GM12865 (cell line): ENCODE measurements around the gene GRB10.

Experiments used
- DNase-seq: peaks from one replicate; pipeline ENCODE4 v3.0.0; 2010; ENCODE audit warnings: low read depth
- H3K4me3 ChIP-seq: 2 replicates; pipeline ENCODE4 v1.5.1; 2011; ENCODE audit warnings: mild to moderate bottlenecking, low read depth, low read length, control low read depth
- TF ChIP-seq, protein P1 (sequence below): IDR thresholded peaks from 2 replicates; pipeline ENCODE4 v1.5.1; 2011; ENCODE audit warnings: low read length, control low read depth, low read depth, inconsistent platforms; ENCODE audit not compliant: insufficient read depth; ENCODE audit errors: missing control alignments

Gene GRB10

DNA sequence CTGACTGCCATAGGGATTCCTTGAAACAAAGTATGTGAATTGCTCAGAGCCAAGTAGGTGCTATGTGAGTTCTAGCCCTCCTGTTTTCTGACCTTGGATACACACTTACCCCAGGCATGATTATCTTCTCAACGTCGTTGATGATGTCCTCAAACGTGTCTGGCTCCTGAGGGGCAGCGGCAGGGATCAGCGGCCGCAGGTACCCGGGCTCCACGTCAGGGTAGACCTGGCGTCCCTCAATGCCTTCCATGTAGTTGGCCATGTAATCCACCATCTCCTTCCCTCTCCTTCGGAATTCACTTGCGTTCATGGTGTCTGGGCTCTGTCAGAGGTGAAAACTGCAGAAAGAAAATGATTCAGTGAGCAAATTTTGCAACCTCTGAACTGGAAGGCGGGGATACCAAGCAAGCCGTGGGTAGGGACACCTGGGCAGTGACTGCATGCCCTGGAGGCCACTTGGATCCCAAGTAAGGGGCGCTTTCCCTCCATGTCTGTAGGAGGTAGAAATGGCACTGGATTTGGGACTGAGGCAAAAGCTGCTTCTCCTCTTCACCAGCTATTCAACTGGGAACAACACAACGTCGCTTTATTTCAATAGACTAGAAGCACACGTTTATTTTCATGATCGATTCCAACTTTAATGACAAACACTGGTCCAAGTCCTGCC is 238.8 kb downstream of the GRB10 start:
- H3K4me3 ChIP-seq: no peak overlapping the region
- no peak for DNase-seq
- TF ChIP-seq, protein P1, sequence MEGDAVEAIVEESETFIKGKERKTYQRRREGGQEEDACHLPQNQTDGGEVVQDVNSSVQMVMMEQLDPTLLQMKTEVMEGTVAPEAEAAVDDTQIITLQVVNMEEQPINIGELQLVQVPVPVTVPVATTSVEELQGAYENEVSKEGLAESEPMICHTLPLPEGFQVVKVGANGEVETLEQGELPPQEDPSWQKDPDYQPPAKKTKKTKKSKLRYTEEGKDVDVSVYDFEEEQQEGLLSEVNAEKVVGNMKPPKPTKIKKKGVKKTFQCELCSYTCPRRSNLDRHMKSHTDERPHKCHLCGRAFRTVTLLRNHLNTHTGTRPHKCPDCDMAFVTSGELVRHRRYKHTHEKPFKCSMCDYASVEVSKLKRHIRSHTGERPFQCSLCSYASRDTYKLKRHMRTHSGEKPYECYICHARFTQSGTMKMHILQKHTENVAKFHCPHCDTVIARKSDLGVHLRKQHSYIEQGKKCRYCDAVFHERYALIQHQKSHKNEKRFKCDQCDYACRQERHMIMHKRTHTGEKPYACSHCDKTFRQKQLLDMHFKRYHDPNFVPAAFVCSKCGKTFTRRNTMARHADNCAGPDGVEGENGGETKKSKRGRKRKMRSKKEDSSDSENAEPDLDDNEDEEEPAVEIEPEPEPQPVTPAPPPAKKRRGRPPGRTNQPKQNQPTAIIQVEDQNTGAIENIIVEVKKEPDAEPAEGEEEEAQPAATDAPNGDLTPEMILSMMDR: no peak

DNA sequence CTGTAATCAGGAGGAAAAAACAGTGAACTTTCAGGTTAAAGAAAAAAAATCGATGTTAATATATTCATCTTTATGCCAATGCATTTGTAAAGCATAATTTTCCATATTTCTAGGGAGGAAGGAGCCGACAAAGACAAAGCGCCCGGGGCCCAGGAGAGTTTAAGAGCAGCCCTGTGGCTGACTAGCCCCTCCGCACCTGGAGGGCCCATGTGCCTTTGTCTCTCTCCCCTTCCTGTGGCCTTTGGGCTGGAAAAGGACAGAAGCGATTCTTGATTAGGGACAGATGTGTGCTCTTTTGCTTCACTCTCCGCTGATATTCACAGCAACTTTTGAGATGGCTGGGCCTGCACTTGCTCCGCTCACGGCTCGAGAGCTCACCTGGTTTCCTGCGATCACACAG is 240.6 kb downstream of the GRB10 start:
- H3K4me3 ChIP-seq: no peak overlapping the region
- TF ChIP-seq, protein P1: no peak
- no peak for DNase-seq

DNA sequence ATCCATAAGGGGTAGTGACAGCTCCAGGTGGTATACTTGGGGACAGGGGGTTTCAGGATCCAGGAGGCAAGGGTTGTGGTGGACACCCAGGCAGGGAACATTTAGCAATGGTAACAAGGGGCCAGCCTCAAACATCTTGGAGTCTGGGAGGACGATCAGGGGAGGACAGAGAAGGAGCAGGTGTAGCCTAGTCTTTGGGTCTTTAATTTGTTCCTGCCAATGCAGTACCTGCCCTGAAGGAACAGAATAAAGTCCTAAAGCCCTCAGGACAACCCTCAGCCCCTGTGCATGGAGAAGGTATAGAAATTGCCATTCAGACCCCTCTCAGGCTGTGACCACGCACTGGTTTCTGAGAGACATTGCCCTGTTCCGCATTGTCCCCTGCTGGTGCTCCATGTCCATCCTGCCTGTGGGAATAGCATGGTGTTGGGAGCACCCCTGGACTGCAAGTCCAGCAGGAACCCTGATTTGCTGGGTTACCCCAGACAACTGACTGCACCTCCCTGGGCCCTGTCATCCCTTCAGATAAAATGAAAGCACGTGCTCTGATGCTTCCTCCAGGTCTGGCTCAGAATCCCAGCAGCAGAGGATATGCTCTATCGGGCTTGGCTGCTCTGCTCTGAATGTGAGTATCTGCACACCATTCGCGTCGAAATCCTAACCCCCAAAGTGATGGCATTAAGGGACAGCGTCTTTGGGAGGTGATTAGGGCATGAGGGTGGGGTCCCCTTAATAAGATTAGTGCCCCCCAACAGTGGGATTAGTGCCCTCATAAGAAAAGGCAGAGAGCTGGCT is 241.7 kb downstream of the GRB10 start:
- H3K4me3 ChIP-seq: no peak overlapping the region
- TF ChIP-seq, protein P1: no peak

More for the DNA sequence above, 241.7 kb downstream of the GRB10 start:
- DNase-seq: no peak
